ENCODE results near the gene WIPF3.

DNA sequence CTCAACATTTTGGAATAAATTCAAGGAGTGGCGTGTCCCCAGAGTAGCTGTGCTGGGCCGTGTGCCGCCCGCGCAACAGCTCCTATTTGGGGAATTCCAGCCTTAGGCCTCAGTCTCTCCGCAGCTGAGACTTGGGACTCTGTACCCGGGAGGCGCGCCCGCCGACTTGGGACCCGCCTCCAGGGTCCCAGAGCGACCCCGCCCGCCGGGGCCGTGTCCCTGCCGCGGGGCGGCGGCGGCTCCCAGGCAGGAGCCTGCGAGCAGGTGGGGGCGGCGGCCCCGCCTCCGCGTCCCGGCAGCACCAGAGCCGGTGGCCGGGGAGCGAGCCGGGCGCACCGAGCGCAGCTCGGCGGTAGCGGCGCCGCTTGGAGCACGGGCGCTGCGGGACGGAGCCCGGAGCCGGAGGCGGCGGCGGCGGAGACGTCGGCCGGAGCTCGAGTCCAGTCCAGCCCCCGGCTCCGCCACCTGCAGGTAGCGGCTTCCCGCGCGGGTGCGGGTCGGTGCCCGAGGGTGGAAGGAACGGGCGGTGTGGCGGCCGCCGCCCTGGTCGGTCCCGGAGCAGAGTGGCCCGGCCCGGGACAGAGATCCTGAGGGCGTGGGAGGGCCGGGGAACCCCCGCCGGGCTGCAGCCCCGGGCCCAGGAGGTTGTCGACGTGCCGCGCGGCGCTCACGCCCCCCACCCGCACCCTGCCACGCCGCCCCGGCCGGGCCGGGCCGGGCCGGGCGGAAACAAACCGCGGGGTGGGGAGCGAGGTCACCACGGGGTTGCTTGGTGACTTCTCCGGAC is at the start of gene WIPF3:
- TF ChIP-seq, protein P1, sequence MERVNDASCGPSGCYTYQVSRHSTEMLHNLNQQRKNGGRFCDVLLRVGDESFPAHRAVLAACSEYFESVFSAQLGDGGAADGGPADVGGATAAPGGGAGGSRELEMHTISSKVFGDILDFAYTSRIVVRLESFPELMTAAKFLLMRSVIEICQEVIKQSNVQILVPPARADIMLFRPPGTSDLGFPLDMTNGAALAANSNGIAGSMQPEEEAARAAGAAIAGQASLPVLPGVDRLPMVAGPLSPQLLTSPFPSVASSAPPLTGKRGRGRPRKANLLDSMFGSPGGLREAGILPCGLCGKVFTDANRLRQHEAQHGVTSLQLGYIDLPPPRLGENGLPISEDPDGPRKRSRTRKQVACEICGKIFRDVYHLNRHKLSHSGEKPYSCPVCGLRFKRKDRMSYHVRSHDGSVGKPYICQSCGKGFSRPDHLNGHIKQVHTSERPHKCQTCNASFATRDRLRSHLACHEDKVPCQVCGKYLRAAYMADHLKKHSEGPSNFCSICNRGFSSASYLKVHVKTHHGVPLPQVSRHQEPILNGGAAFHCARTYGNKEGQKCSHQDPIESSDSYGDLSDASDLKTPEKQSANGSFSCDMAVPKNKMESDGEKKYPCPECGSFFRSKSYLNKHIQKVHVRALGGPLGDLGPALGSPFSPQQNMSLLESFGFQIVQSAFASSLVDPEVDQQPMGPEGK (CRISPR knock-in tag; IDR thresholded peaks at IDR 0.05; ENCODE audit: borderline replicate concordance): no peak
- TF ChIP-seq RARB (CRISPR knock-in tag; IDR thresholded peaks at IDR 0.05) (no peak), ESRRG (CRISPR knock-in tag; IDR thresholded peaks at IDR 0.05) (no peak), ZFP3 (CRISPR knock-in tag; IDR thresholded peaks at IDR 0.05) (no peak), CSDC2 (CRISPR knock-in tag; IDR thresholded peaks at IDR 0.05) (no peak), ARNTL (CRISPR knock-in tag; IDR thresholded peaks at IDR 0.05; ENCODE audit: borderline replicate concordance, low read depth) (no peak), OSR1 (CRISPR knock-in tag; IDR thresholded peaks at IDR 0.05) (no peak), TCF4 (CRISPR knock-in tag; IDR thresholded peaks at IDR 0.05; ENCODE audit: borderline replicate concordance) (no peak), SNAI2 (CRISPR knock-in tag; IDR thresholded peaks at IDR 0.05) (no peak), ZFP30 (CRISPR knock-in tag; IDR thresholded peaks at IDR 0.05) (no peak)
- TF ChIP-seq, protein P2, sequence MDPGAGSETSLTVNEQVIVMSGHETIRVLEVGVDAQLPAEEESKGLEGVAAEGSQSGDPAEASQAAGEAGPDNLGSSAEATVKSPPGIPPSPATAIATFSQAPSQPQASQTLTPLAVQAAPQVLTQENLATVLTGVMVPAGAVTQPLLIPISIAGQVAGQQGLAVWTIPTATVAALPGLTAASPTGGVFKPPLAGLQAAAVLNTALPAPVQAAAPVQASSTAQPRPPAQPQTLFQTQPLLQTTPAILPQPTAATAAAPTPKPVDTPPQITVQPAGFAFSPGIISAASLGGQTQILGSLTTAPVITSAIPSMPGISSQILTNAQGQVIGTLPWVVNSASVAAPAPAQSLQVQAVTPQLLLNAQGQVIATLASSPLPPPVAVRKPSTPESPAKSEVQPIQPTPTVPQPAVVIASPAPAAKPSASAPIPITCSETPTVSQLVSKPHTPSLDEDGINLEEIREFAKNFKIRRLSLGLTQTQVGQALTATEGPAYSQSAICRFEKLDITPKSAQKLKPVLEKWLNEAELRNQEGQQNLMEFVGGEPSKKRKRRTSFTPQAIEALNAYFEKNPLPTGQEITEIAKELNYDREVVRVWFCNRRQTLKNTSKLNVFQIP (CRISPR knock-in tag; IDR thresholded peaks at IDR 0.05; ENCODE audit: borderline replicate concordance, low read depth): no peak
- TF ChIP-seq, protein P3, sequence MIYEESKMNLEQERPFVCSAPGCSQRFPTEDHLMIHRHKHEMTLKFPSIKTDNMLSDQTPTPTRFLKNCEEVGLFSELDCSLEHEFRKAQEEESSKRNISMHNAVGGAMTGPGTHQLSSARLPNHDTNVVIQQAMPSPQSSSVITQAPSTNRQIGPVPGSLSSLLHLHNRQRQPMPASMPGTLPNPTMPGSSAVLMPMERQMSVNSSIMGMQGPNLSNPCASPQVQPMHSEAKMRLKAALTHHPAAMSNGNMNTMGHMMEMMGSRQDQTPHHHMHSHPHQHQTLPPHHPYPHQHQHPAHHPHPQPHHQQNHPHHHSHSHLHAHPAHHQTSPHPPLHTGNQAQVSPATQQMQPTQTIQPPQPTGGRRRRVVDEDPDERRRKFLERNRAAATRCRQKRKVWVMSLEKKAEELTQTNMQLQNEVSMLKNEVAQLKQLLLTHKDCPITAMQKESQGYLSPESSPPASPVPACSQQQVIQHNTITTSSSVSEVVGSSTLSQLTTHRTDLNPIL (CRISPR knock-in tag; IDR thresholded peaks at IDR 0.05; ENCODE audit: low read depth): no peak

Data from SK-N-SH treated with all-trans-retinoic acid at 6 μM for 48 hours (cell line).